Activated CD4-positive, alpha-beta T cell treated with anti-CD3 and anti-CD28 coated beads, Interleukin-2, amount 50 U/mL, for 48 hours (primary cell): ENCODE measurements around the gene POTEB2.
"Not testable (repeated sequence)": the region's sequence is repeated elsewhere in the genome, so short reads cannot be mapped to it uniquely, and the experiment has no call there.

Source experiments
- DNase-seq, 2 experiments: peaks; one replicate each; pipeline ENCODE4 v3.0.0-alpha.2; 2020

POTEB2 gene

GRCh38 chr15:20866214-20866613 is at the start of gene POTEB2:
Gene POTEB2, minus strand, starts transcription at chr15:20866314. Its CDS starts 33 bp downstream, at chr15:20866281.
- DNase-seq = not testable (repeated sequence)

- not testable (repeated sequence) for DNase-seq
Observed at GRCh38 chr15:20879916-20880315, 13.8 kb upstream of the POTEB2 start.

DNA sequence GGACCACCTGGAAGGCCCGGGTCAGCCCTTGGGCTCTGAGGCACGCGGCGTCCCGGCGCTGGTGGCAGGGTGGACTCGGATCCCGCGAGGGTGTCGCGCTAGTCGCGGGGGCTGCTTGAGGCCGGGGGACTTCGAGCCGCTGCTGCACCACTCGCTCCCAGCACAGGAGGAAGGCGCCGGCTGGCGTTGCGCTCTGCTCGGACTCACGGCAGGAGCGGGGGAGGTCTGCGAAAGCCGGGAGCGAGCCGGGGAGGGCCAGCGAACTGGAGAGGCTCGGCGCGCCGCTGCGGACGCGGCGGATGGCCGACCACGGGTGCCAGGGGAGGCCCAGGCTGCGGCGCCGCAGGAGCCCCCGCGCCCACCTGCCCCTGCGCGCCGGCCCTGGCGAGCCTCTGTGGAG is 12.3 kb upstream of the POTEB2 start:
- not testable (repeated sequence) for DNase-seq

- not testable (repeated sequence) for DNase-seq
Observed at GRCh38 chr15:20877819-20878218, 11.7 kb upstream of the POTEB2 start.
